Measurements from ENCODE around the gene EFNA5.
"Not testable (repeated sequence)": the region's sequence is repeated elsewhere in the genome, so short reads cannot be mapped to it uniquely, and the experiment has no call there.

EFNA5 gene

DNA sequence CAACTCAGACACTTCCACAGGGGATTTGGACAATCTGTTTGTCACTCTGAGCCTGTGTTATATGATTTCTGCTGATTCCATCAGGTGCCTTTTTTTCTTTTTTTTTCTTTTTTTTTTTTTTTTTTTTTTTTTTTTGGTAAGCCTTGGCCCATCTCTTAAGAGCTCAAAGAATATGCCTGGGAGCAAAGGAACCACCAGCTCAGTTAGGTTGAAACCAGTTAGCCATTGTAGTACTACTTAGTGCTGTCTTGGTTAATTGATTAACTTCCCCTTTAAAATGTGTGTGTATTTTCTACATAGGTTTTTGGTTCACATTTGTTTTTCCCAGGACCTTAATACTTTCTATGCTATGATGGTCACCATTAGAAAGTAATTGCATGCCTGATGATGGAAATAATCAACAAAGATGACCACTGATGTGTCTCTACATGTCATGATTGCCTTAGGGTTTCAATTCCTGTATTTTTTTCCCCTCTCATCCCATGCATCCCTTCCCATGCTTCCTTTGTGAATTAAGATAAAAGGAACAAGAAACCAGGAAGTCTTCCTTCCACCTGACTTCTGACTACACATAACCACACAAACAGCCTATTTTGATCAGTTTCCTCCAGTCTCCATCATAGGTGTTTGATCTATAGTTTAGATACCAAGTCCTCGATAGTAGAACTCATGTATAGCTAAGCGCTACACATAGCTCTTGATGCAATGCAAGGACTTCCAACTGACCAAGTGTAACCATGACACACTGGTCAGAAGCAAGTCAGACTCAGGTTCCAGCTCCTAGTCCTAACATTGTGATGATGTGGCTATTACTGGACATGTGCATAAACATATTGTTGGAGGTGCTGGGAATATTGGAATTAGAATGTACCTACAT lies 306.1 kb downstream of the EFNA5 start:
- no peak for DNase-seq (ENCODE audit: low read depth)

- no peak for DNase-seq (ENCODE audit: low read depth)
These were observed 307.0 kb downstream of the EFNA5 start for GRCh38 chr5:107363768-107364167.

- no peak for DNase-seq (ENCODE audit: low read depth)
These were observed 308.8 kb downstream of the EFNA5 start for GRCh38 chr5:107361945-107362344.

GRCh38 chr5:107359916-107360234 lies 310.9 kb downstream of the EFNA5 start:
- DNase-seq (ENCODE audit: low read depth) = no peak

DNA sequence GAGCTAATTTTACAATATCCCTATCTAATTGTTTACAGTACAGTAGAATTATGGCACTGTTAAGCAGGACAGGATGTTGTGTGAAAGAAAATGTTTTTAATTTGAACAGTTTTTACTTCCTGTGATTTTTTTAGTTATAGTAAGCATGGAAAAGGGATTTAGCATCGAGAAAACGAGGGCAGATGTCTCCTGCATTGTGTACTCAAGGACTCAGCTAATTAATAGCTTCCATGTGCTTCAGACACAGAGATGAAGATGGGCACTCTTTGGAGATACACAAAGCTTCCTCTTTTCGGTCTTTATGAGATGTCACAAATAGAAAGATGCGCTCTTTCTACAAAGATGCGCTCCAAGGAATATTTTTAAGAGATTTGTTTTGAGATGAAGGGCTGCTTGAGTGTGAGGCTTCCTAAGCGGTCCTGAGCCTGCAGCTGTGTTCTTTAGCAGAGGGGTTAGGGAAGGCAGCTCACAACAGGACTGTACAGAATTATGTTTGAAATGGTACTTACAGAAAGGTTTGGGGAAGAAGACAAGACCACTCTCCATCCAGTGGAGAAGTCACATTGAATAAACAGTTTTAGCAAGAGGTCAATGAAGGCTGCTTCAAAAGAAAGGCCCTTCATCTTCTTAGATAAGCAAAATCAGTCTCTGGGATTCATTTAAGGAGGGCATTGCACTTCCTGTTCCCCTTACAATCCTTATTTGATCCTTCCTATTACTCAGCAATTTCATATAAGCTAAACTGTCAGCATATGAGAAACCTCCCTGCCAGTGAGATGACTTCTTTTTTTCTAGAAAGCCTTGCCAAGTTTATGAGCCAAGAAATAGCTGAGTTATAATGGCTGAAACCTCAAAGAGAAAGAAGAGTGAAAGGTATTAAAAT lies 311.5 kb downstream of the EFNA5 start:
- no peak for DNase-seq (ENCODE audit: low read depth)

DNA sequence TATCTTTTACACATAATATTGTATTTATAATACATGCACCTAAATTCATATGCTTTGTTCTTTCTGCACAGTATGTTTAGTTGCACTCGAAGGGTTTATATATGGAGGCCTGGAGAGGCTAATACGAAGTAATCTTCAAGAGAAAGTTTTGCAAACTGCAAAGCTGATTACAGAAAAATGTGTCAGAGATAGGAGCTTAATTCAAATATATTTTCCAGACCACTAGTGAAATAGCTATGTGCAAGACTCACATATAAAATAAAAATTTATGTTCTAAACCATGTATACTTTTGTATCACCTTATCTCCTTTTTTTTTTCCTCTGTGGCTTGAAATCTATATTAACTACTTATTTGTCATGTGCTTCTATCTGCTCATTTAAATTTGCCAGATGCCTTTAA lies 313.8 kb downstream of the EFNA5 start:
- no peak for DNase-seq (ENCODE audit: low read depth)

DNA sequence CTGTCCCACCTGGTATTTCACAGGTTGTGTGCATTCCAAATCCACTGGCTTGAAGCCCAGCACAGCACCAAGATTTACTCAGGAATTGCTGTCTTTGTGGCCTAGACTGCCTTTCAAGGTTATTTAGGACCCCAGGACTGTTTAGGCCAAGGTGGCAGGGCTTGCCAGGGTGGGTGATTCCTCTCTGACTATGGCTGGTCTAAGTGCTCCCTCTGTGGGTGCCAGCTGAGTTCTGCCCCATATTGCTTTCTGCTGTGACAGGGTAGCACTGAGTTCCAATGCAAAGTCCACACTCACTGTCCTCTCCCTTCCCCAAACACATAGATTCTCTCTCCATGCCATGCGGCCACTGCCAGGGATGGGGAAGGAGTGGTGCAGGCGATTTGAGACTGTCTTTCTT lies 318.2 kb downstream of the EFNA5 start:
- no peak for DNase-seq (ENCODE audit: low read depth)

- not testable (repeated sequence) for DNase-seq (ENCODE audit: low read depth)
These were observed 324.2 kb downstream of the EFNA5 start for GRCh38 chr5:107346580-107346979.

DNA sequence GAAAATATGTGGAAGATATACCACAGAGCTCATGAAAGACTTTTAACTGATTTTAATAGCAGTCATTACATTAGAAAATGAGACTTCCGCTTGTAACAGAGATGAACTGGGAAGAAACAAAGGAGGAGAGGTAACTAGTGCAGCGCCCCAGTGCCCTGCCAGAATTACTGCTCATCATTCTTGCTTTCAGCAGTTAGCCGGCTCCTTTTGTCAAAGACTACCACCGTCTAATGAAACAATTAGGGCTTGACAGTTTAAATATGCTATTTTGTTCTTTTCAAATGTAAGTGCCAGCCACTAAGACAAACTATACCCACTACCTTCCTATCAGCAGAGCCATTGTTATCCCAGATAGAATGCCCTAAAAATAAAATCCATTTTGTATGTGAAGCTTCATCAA lies 328.4 kb downstream of the EFNA5 start:
- no peak for DNase-seq (ENCODE audit: low read depth)

DNA sequence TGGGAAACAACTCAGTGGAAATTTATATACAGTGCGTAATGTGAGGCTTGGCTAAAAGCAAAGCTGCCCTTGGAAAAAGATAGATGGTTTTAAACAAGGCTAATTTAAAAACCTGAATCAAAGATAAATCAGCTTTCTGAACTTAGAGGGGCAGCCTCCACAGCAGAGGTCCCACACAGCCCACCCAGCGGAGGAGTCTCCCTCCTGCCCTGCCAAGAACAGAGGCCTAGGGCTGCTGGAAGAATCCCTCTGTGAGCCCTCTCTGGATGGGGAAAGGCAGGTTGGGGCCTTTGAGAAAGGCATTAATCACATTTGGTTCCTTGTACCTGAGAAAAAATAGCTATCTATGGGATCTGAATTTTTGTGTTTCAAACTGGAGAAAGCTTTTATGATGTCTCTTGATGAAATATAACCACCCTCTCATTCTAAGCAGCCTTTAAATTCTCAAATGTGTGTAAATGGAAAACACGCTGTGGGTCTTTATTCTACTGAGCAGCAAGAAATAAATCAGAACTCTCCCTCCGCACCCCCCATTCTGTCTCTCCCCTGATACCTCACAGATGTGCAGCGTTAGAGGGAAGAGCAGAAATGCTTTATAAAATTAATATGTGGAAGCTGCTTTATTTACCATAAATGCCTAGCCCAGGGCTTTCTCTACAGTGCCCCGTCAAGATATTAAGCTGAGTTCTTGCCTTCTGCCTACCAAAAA lies 329.2 kb downstream of the EFNA5 start:
- DNase-seq (ENCODE audit: low read depth) = no peak

GRCh38 chr5:107340631-107341030 lies 330.1 kb downstream of the EFNA5 start:
- DNase-seq (ENCODE audit: low read depth) = no peak

GRCh38 chr5:107338335-107338734 lies 332.4 kb downstream of the EFNA5 start:
- DNase-seq (ENCODE audit: low read depth) = no peak

DNA sequence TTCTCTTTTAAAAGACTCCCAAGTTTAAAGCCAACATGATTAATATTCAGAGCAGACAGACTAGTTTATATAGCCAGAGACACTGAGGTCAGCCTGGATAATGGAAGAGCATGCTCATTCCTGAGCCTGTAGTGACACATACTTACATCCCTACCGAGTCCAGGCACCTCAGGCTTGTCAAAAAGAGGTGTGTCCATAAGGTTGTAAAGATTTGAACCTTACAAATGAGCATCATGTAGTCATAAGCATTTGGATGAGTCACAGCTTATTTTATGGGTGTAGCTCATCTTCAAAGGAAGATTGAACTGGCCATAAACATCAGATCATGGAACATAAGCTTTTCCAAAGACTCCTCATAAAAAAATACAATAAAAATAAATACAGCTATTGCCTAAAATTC lies 333.5 kb downstream of the EFNA5 start:
- no peak for DNase-seq (ENCODE audit: low read depth)

GRCh38 chr5:107331882-107332281 lies 338.9 kb downstream of the EFNA5 start:
- no peak for DNase-seq (ENCODE audit: low read depth)

GRCh38 chr5:107331312-107331711 lies 339.4 kb downstream of the EFNA5 start:
- no peak for DNase-seq (ENCODE audit: low read depth)

DNA sequence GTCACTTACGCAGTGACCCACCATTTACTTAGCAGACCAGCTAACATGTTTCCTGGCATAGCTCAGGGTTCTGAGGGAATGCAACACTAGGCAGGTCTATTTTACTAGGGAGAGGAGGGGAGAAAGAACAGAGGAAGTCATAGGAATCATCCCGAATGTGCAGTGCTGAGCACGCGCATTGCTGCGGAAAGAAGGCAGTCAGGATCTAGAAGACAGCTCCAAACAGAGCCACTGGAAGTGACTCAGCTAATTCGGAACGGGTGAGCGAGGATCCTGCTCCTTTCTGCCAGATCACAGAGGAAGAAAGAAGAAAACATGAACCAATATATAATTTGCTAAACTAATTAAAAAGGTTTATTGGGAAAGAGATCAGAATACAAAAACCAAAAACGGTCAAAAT lies 339.8 kb downstream of the EFNA5 start:
- no peak for DNase-seq (ENCODE audit: low read depth)

- no peak for DNase-seq (ENCODE audit: low read depth)
These were observed 340.9 kb downstream of the EFNA5 start for GRCh38 chr5:107329850-107330249.
